Astrocyte of the spinal cord (primary cell): Measurements from ENCODE around the gene P2RY12.

ENCODE experiments used
- DNase-seq: peaks from one replicate; pipeline ENCODE4 v3.0.0; 2011; ENCODE audit warnings: low read depth, low spot score
- H3K4me3 ChIP-seq: 2 replicates; pipeline ENCODE4 v1.5.1; 2011; ENCODE audit warnings: low read depth, mild to moderate bottlenecking, low read length, moderate library complexity
- in situ Hi-C: cut with HindIII; loops from 2 replicates; pipeline ENCODE4 v1.10.0; 2017; ENCODE audit warnings: low sequenced_read_pairs
- TF ChIP-seq, protein P1 (sequence below): IDR thresholded peaks from 2 replicates; pipeline ENCODE4 v1.5.1; 2012; ENCODE audit warnings: low read depth, mild to moderate bottlenecking, low read length, inconsistent platforms

P2RY12 gene

GRCh38 chr3:151346292-151346691, 38.3 kb downstream of the P2RY12 start:
- no peak for DNase-seq
- TF ChIP-seq, protein P1, sequence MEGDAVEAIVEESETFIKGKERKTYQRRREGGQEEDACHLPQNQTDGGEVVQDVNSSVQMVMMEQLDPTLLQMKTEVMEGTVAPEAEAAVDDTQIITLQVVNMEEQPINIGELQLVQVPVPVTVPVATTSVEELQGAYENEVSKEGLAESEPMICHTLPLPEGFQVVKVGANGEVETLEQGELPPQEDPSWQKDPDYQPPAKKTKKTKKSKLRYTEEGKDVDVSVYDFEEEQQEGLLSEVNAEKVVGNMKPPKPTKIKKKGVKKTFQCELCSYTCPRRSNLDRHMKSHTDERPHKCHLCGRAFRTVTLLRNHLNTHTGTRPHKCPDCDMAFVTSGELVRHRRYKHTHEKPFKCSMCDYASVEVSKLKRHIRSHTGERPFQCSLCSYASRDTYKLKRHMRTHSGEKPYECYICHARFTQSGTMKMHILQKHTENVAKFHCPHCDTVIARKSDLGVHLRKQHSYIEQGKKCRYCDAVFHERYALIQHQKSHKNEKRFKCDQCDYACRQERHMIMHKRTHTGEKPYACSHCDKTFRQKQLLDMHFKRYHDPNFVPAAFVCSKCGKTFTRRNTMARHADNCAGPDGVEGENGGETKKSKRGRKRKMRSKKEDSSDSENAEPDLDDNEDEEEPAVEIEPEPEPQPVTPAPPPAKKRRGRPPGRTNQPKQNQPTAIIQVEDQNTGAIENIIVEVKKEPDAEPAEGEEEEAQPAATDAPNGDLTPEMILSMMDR, result no peak
- in situ Hi-C loops, result no loop called here
- H3K4me3 ChIP-seq, result no peak overlapping the region

- peak; percentile 73 for DNase-seq
- no peak overlapping the region for H3K4me3 ChIP-seq
- in situ Hi-C loops, result no loop called here
- TF ChIP-seq, protein P1, result no peak
Measured at GRCh38 chr3:151345859-151346258, 38.7 kb downstream of the P2RY12 start.

DNA sequence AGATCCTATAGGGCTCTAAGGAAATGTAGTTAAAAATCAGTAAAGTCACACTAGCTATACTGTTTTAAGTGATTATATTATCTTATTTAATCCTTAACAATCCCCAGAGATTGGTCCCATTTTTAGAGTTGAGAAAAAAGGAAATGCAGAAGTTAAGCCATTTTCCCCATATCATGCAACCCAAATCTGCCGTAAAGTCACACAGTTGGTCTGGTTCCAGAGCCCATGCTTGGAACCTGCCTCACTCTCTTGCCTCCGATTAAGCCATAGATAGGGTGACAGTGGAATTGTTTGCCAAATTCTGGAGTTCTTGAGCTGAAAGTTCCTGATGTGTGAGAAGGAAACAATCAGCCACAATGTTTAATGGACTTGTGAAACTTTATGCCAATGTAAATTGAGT, 52.9 kb downstream of the P2RY12 start:
- DNase-seq, result no peak
- in situ Hi-C loops, result no loop called here
- no peak overlapping the region for H3K4me3 ChIP-seq
- TF ChIP-seq, protein P1, result no peak

- no peak for DNase-seq
- TF ChIP-seq, protein P1, result no peak
- H3K4me3 ChIP-seq, result no peak overlapping the region
- in situ Hi-C loops, result no loop called here
Measured at GRCh38 chr3:151330899-151331298, 53.7 kb downstream of the P2RY12 start.

DNA sequence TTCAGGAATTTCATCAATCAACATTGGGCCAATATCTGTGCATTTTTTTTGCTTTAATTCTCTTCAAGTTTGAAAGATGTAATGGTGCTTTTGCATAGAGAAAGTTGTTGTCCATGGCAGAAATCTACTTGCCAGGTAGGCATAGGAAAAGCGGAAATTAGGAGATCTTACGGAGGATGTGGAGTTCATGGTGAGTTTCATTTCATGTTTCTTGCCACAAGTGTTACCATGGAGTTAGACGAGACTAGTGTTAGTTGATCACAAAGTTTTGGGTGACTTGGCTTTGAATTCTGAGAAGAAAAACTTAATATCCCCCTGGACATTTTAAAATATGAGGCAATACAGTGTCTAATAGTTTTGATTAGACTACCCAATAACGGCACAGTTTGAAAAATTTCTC, 54.2 kb downstream of the P2RY12 start:
- no peak for DNase-seq
- TF ChIP-seq, protein P1, result no peak
- H3K4me3 ChIP-seq, result no peak overlapping the region
- in situ Hi-C loops, result no loop called here

DNA sequence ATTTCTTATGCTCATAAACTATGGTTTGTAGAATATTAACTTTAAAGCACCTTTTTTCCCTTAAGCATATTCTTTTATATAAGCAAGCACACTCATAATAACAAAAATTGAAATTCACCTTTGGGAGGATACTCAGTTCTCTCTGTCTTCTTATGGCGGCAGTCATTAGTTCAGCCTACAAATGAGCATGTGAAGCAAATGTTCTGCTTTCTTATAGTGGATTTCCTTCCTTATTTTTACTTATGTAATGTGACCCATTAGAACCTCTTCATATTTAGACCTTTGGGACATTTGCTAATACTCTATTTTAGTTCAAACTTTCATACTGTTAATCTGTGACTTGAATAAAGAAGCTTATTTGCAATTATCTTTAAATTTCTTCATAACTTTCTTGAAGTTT, 55.2 kb downstream of the P2RY12 start, which contains the start of gene P2RY13:
Gene P2RY13, minus strand, starts transcription at position 187 of the 400 bp plus-strand sequence. Its CDS starts 21 bp downstream, at position 166.
- TF ChIP-seq, protein P1, result no peak
- no peak for DNase-seq
- in situ Hi-C loops, result no loop called here
- H3K4me3 ChIP-seq, result no peak within 1 kb of the TSS
